ENCODE results near the gene FOXI1. TPM values are rescaled to one million over a fixed set of nuclear protein-coding genes. Genes with fewer than 3 reads are reported as not detected.

FOXI1 gene
- total RNA-seq, 6 donors from 2014 or later, result 0.30 TPM; not detected in 5

DNA sequence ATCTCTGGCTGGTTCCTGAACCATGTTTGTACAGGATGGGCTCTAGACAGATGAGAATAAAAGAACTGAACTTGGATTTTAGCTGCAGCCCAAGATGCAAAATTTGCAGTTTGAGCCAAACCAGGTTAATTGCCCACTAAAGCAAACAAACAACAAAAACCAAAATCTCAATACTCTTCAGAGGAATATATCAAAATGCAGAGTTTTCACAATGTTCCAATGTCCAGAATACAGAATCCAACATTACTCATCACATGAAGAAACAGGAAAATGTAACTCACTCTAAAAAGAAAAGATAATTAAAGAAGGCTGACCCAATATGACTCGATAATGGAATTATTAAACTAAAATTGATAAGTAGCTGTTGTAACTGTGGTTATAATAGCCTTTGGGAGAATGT is 20.4 kb downstream of the FOXI1 start:
- no peaks in the 10 kb centered on the region for H3K36me3 ChIP-seq
- H3K27me3 ChIP-seq, result no peaks in the 10 kb centered on the region
- H3K4me3 ChIP-seq, result no peak overlapping the region
- no peak overlapping the region for H3K27ac ChIP-seq
- ATAC-seq (ENCODE audit: low FRiP score in 2 of 2) (no peak), DNase-seq (no peak)
- TF ChIP-seq POLR2A (IDR thresholded peaks at IDR 0.05) (no peak), EP300 (IDR thresholded peaks at IDR 0.05) (no peak), POLR2AphosphoS5 (IDR thresholded peaks at IDR 0.05) (no peak)
- TF ChIP-seq, protein P1, sequence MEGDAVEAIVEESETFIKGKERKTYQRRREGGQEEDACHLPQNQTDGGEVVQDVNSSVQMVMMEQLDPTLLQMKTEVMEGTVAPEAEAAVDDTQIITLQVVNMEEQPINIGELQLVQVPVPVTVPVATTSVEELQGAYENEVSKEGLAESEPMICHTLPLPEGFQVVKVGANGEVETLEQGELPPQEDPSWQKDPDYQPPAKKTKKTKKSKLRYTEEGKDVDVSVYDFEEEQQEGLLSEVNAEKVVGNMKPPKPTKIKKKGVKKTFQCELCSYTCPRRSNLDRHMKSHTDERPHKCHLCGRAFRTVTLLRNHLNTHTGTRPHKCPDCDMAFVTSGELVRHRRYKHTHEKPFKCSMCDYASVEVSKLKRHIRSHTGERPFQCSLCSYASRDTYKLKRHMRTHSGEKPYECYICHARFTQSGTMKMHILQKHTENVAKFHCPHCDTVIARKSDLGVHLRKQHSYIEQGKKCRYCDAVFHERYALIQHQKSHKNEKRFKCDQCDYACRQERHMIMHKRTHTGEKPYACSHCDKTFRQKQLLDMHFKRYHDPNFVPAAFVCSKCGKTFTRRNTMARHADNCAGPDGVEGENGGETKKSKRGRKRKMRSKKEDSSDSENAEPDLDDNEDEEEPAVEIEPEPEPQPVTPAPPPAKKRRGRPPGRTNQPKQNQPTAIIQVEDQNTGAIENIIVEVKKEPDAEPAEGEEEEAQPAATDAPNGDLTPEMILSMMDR (IDR thresholded peaks at IDR 0.05), result no peak
- peaks cover 9 to 21% (median 11%) of the 10 kb centered on the region in 4 donors for H3K9me3 ChIP-seq
- H3K4me1 ChIP-seq, result no peaks in the 10 kb centered on the region
- 81 to 85% methylated on average over 1 of the region's 1 CpG for WGBS, 2 donors

DNA sequence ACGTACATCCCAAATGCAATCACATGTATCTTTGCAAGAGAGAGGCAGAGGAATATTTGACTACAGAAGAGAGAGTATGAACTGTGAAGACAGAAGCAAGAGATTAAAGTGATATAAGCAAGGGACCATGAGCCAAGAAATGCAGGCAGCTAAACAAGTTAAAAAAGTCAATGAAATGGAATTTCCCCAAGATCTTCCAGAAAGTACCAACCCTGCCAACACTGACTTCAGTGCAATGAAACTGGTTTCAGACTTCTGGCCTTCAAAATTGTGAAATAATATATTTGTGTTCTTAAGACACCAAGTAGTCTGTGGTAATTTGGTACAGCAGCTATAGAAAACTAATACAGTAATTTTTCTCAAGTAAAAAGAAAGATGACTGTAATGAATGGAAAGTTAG is 20.9 kb downstream of the FOXI1 start:
- Histone ChIP-seq H3K27me3 (no peaks in the 10 kb centered on the region), H3K36me3 (no peaks in the 10 kb centered on the region), H3K27ac (no peak overlapping the region), H3K4me3 (no peak overlapping the region), H3K4me1 (no peaks in the 10 kb centered on the region), H3K9me3 (peaks cover 9 to 21% (median 11%) of the 10 kb centered on the region in 4 donors)
- no peak for DNase-seq
- no peak for ATAC-seq (ENCODE audit: low FRiP score in 2 of 2)
- 71 to 86% methylated on average over 1 of the region's 1 CpG for WGBS, 2 donors
- TF ChIP-seq EP300 (IDR thresholded peaks at IDR 0.05) (no peak), POLR2AphosphoS5 (IDR thresholded peaks at IDR 0.05) (no peak), POLR2A (IDR thresholded peaks at IDR 0.05) (no peak)
- TF ChIP-seq, protein P1 (IDR thresholded peaks at IDR 0.05), result no peak

DNA sequence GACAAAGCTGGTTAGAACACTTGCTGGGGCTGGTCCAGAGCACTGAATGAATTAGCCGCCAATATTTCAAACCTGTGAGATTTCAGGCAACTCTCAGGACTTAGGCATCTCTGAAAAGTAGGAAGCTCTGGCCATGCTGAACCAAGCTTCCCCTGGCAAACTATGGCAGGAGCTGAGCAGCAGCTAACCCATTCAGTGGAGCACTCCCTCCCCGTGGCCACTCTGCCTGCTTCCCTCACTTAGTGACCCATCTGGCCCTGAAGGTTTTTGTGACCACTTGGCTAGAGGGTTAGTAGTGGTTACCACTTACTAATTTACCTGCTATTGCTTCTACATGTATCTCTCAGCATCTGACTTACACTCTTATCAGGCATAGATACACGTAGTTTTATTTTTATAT is 25.5 kb downstream of the FOXI1 start:
- no peak for ATAC-seq (ENCODE audit: low FRiP score in 2 of 2)
- WGBS, 2 donors, result 66 to 86% methylated on average over 3 of the region's 3 CpGs
- Histone ChIP-seq H3K4me3 (no peak overlapping the region), H3K9me3 (peaks cover 4 to 11% (median 4%) of the 10 kb centered on the region in 4 donors), H3K27ac (no peak overlapping the region), H3K36me3 (no peaks in the 10 kb centered on the region), H3K4me1 (no peaks in the 10 kb centered on the region), H3K27me3 (no peaks in the 10 kb centered on the region)
- DNase-seq, result no peak
- TF ChIP-seq POLR2AphosphoS5 (IDR thresholded peaks at IDR 0.05) (no peak), POLR2A (IDR thresholded peaks at IDR 0.05) (no peak), EP300 (IDR thresholded peaks at IDR 0.05) (no peak)
- TF ChIP-seq, protein P1 (IDR thresholded peaks at IDR 0.05), result no peak

DNA sequence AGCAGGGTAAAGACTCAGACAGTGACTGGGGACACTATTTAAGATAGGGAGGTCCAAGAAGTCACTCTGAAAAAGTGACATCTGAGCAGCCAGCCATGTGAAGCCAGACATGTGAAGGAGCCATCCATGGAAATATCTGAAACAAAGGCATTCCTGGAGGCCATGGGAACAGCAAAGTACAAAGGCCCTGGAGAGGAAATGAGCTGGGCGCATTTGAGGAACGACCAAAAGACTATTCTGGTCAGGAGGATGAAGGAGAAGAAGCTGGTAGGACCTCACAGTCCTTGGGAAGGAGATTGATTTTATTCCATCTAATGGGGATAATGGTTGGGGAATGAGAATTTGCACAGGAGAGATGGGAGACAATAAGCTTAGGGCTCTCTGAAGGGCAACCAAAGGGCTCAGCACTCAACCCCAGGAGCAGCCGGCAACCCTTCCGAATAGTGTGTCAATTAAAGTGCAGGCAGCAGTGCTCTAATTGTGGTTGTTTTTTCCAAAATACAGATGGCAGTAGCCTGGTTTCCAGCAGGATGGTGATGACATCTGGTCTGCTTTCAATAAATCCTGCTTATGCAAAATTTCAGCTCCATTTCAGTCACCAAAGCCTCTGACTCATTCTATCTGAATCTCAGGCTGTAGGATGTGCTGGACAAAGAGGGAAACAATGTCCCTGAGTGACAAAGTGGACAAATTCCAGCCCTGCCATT is 26.7 kb downstream of the FOXI1 start:
- no peak overlapping the region for H3K27ac ChIP-seq
- DNase-seq, result no peak
- 70 to 79% methylated on average over 2 to 4 of the region's 4 CpGs for WGBS, 2 donors
- no peak overlapping the region for H3K4me3 ChIP-seq
- no peaks in the 10 kb centered on the region for H3K9me3 ChIP-seq
- H3K36me3 ChIP-seq, result no peaks in the 10 kb centered on the region
- no peaks in the 10 kb centered on the region for H3K4me1 ChIP-seq
- TF ChIP-seq EP300 (IDR thresholded peaks at IDR 0.05) (no peak), POLR2A (IDR thresholded peaks at IDR 0.05) (no peak), POLR2AphosphoS5 (IDR thresholded peaks at IDR 0.05) (no peak)
- TF ChIP-seq, protein P1 (IDR thresholded peaks at IDR 0.05), result no peak
- H3K27me3 ChIP-seq, result no peaks in the 10 kb centered on the region
- ATAC-seq (ENCODE audit: low FRiP score in 2 of 2), result no peak

DNA sequence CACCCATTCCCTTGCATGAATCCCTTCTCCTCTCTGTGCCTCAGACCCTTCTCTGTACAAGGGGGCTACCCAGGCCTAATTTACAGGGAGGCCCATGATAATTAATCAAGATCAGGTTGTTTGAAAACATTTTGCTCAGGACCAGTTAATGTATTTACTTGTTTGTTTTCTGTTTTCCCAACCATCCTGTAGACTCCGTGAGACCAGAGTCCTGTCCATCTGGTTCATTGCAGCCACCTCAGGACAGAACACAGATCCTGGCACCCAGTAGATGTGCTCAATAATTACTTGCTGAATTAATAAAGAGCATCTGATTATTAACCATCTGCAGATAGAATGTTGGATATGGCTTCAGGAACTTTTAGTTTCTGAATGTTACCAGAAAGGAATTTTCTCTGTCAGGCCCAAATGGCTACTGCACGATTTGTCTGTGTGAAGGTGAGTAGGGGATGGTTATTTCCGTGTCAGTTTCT is 27.3 kb downstream of the FOXI1 start:
- H3K36me3 ChIP-seq, result no peaks in the 10 kb centered on the region
- no peak for TF ChIP-seq POLR2A (IDR thresholded peaks at IDR 0.05)
- TF ChIP-seq, protein P1 (IDR thresholded peaks at IDR 0.05), result no peak
- TF ChIP-seq EP300 (IDR thresholded peaks at IDR 0.05), result no peak
- no peak for TF ChIP-seq POLR2AphosphoS5 (IDR thresholded peaks at IDR 0.05)
- no peak for ATAC-seq (ENCODE audit: low FRiP score in 2 of 2)
- WGBS, 2 donors, result 67 to 87% methylated on average over 3 of the region's 3 CpGs
- H3K4me3 ChIP-seq, result no peak overlapping the region
- no peaks in the 10 kb centered on the region for H3K4me1 ChIP-seq
- DNase-seq, result no peak
- H3K27ac ChIP-seq, result no peak overlapping the region
- H3K9me3 ChIP-seq, result no peaks in the 10 kb centered on the region
- H3K27me3 ChIP-seq, result no peaks in the 10 kb centered on the region
